MCF 10A (cell line): ENCODE results near the gene LENG9. TPM values are rescaled to one million over a fixed set of nuclear protein-coding genes. Genes with fewer than 3 reads are reported as not detected.

Source experiments
- BruUV-seq: library from RNA; stranded (reverse); fragments of 400-500 nt; replicated peaks from 2 replicates; lab custom pipeline; 2021; lab: Mats Ljungman, UMichigan
- CTCF ChIA-PET: fragments of 300-600 bp; sonication (Branson Sonifier 250); formaldehyde crosslinking; extraction: SDS; loops from one replicate; lab custom pipeline; 2021; ENCODE audit warnings: antibody characterized with exemption, inconsistent platforms; lab: Yijun Ruan, JAX
- POLR2A ChIA-PET: fragments of 300-600, 350-650 bp; sonication (Branson Sonifier 250); formaldehyde crosslinking; extraction: SDS; loops from one replicate; lab custom pipeline; 2020; ENCODE audit warnings: antibody characterized with exemption, inconsistent platforms; lab: Yijun Ruan, JAX
- DNase-seq: peaks from one replicate; pipeline ENCODE4 v3.0.0-alpha.2; 2018; ENCODE audit not compliant: unreplicated experiment
- H3K27ac Mint-ChIP-seq: one replicate; pipeline ENCODE4 v1.8.0; 2022; ENCODE audit warnings: mild to moderate bottlenecking, low read depth, mixed read lengths; ENCODE audit not compliant: unreplicated experiment
- H3K27me3 Mint-ChIP-seq: one replicate; pipeline ENCODE4 v1.8.0; 2022; ENCODE audit warnings: mixed read lengths; ENCODE audit not compliant: insufficient read depth, unreplicated experiment
- H3K36me3 Mint-ChIP-seq: one replicate; pipeline ENCODE4 v1.8.0; 2022; ENCODE audit warnings: mild to moderate bottlenecking, moderate library complexity, mixed read lengths; ENCODE audit not compliant: insufficient read depth, unreplicated experiment
- H3K4me1 Mint-ChIP-seq: one replicate; pipeline ENCODE4 v1.8.0; 2022; ENCODE audit warnings: mixed read lengths; ENCODE audit not compliant: insufficient read depth, unreplicated experiment
- H3K4me3 Mint-ChIP-seq: one replicate; pipeline ENCODE4 v1.8.0; 2022; ENCODE audit warnings: mild to moderate bottlenecking, moderate library complexity, mixed read lengths; ENCODE audit not compliant: unreplicated experiment
- H3K9me3 Mint-ChIP-seq: one replicate; pipeline ENCODE4 v1.8.0; 2022; ENCODE audit warnings: mixed read lengths; ENCODE audit not compliant: unreplicated experiment
- CTCF ChIP-seq: fragments of 200-600 bp; IDR thresholded peaks from one replicate; pipeline ENCODE4 v1.8.0; 2022; ENCODE audit warnings: antibody characterized with exemption, mild to moderate bottlenecking; ENCODE audit not compliant: unreplicated experiment
- intact Hi-C: fragments of 100-400 bp; cut with micrococcal nuclease; formaldehyde crosslinking; loops from 2 replicates; pipeline ENCODE4 v1.14.1; 2022
- total RNA-seq: library from RNA; stranded (reverse); gene quantifications from 2 replicates; pipeline ENCODE4 v1.2.3, GENCODE V29; 2022

Gene LENG9
- total RNA-seq, 1 experiment from 2014 or later = 9.3 TPM

GRCh38 chr19:54429545-54430227 is 33.9 kb downstream of the LENG9 start:
- peaks cover 13% of the 10 kb centered on the region for H3K27me3 Mint-ChIP-seq
- no TSS peak for BruUV-seq
- intact Hi-C loops = no loop called here
- no peak for DNase-seq
- H3K4me3 Mint-ChIP-seq = no peak overlapping the region
- CTCF ChIA-PET = interaction anchor here (2.6 kb wide), 1 partner anchor 38 kb away, joined by 8 read pairs; no protein-coding TSS in a partner anchor
- peaks cover 14% of the 10 kb centered on the region for H3K4me1 Mint-ChIP-seq
- no peaks in the 10 kb centered on the region for H3K9me3 Mint-ChIP-seq
- TF ChIP-seq CTCF = no peak
- POLR2A ChIA-PET = interaction anchor here (0.6 to 4.8 kb wide), 2 partner anchors 19 to 898 kb away, joined by 3 to 29 read pairs; partner anchors contain the start of gene LENG8
- H3K36me3 Mint-ChIP-seq = peaks cover 16% of the 10 kb centered on the region
- no peak overlapping the region for H3K27ac Mint-ChIP-seq

- DNase-seq = no peak
- Mint-ChIP-seq H3K27me3 (peaks cover 13% of the 10 kb centered on the region), H3K9me3 (no peaks in the 10 kb centered on the region), H3K4me3 (no peak overlapping the region), H3K27ac (no peak overlapping the region), H3K4me1 (peaks cover 14% of the 10 kb centered on the region), H3K36me3 (peaks cover 16% of the 10 kb centered on the region)
- POLR2A ChIA-PET = interaction anchor here (4.8 kb wide), 1 partner anchor 20 kb away, joined by 29 read pairs; the partner anchor contains the start of gene LENG8
- intact Hi-C loops = no loop called here
- CTCF ChIA-PET = interaction anchor here (2.6 kb wide), 1 partner anchor 38 kb away, joined by 8 read pairs; no protein-coding TSS in a partner anchor
- no TSS peak for BruUV-seq
- TF ChIP-seq CTCF = no peak
Observed at GRCh38 chr19:54429176-54429495, 34.4 kb downstream of the LENG9 start.

GRCh38 chr19:54428323-54429175 is 35.0 kb downstream of the LENG9 start:
- H3K27me3 Mint-ChIP-seq = peaks cover 13% of the 10 kb centered on the region
- POLR2A ChIA-PET = interaction anchor here (0.5 to 4.8 kb wide), 3 partner anchors 11 to 21 kb away, joined by 3 to 29 read pairs (median 3); partner anchors contain the start of gene LENG8

More at GRCh38 chr19:54428323-54429175, 35.0 kb downstream of the LENG9 start:
- no peak for TF ChIP-seq CTCF
- CTCF ChIA-PET = interaction anchor here (0.9 to 2.6 kb wide), 2 partner anchors 13 to 37 kb away, joined by 5 to 8 read pairs; partner anchors contain the start of gene TTYH1
- Mint-ChIP-seq H3K9me3 (no peaks in the 10 kb centered on the region), H3K4me1 (peaks cover 14% of the 10 kb centered on the region), H3K27ac (no peak overlapping the region), H3K4me3 (no peak overlapping the region), H3K36me3 (peaks cover 16% of the 10 kb centered on the region)
- intact Hi-C loops = no loop called here
- no TSS peak for BruUV-seq
- DNase-seq = no peak
